GOT3 (cell line): Measurements from ENCODE around the gene FRRS1L.

Experiments used
- DNase-seq: peaks from one replicate; lab custom pipeline; 2025; ENCODE audit warnings: mixed read lengths; lab: John Stamatoyannopoulos, UW

Gene FRRS1L

DNA sequence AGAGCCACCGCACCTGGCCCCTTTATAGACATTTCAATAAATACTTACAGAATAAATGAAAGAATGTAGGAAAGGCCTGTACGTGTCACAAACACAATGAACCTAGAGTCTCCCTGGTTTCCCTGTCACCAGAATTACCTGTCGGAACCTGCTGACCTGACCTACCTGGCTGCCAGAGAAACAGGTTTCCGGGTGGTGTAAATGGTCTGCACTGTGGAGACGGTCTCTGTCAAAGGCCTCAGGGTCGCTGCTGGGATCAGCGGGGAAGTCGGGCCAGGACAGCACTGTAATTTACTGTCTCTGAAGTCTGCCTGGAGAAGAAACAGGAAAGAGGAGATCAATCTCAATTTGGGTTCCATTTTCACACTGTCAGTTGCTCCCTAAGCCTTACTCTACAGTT, 9.3 kb upstream of the FRRS1L start:
- DNase-seq, result no peak

DNA sequence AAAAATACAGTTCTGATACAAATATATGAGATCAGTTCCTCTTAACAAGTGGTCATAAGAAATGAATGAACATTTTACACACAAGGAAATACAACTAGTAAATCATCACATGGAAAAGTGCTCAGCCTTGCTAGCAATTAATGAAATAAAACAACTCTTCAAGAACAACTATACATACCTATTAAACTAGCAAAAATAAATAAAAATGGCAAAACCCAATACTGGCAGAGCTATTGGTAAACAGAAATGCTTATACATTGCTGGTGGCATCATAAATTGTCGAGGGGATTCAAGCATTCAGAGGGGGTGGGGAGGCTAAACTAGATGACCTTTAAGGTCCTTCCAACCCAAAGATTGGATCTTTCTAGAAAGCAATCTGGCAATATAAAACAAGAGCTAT, 5.9 kb upstream of the FRRS1L start:
- no peak for DNase-seq

DNA sequence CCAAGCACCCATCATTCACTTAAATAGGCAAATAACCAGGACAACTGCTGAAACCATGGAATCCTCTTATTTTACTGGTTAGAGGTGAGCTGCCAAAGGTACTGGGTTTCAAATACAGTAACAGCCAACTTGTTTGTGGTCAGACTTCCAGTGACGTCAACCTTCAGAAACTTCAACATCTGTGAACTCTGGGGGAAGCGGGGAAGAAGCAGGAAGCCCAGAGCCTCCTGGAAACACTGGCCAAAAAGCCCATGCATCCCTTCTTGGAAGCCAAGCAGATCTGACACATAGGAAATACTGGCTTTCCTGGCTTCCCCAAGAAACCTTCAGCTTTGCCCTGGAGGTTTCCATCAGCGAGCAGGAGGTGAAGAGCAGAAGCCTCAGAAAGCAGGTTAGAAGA, 4.9 kb upstream of the FRRS1L start:
- DNase-seq, result no peak

DNA sequence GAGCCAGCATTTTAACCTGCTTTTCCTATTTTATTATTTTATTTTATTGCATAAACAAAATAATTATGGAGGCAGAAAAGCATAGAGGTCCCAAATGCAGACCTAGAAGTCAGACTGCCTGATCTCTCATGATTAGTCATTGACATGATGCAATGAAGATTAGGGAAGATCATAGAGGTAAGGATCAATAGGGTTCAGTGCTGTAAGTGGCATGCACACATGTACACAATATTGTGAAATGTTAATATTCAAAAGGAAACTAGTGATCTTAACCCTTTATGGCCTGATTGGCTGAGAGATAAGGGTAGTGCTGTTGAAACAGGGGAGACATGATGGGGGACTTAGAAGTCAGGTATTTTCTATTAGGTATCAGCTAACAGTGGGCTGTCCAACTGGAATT, 1.1 kb upstream of the FRRS1L start:
- DNase-seq, result no peak

DNA sequence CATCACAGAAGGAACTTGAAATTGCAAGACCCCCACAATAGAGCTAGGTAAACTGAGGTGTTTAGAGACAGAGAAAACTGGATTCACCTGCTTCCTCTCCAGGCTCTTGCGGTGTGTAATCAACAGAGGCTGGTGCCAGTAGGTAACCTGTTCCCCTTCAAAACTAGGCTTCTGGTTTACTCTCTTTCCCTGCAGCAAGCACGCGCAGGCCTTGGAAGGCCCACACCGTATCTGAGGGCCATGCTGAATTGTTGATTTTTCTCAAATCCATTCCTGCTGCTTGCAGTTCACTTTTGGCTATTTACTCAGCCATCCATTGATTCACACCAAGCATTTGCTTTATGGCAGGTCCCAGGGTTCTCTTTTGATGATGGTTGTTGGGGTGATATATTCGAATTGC, 667 bp upstream of the FRRS1L start:
- DNase-seq, result no peak

DNA sequence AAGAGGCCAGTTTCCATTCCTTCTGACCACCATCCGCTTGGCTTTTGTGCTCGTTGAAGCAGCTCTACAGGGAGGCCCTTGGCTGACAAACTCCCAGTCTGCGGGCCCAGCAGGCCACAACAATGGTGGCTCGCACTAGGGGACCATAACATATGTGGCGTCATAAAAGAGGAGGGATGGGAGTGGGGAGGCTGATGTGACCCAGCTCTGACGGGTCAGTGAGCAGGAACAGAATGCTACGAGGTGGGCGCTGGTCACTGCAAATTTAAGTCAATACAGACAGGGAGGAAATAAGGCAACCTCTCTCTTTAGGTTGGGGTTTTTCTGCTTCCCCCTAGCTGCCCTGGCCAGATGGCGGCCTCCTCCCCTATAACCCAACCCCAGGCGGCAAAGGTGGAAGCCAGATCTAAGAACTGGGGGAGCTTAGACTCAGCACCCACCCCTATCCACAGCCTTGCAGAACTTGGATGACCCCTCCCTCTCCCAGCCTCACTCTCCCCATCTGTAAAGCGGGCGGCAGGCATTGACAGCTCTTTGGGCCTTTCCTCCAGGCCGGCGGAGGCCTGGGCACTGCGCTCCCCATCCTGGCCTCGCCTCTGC, 778 bp downstream of the FRRS1L start:
- DNase-seq, result no peak

DNA sequence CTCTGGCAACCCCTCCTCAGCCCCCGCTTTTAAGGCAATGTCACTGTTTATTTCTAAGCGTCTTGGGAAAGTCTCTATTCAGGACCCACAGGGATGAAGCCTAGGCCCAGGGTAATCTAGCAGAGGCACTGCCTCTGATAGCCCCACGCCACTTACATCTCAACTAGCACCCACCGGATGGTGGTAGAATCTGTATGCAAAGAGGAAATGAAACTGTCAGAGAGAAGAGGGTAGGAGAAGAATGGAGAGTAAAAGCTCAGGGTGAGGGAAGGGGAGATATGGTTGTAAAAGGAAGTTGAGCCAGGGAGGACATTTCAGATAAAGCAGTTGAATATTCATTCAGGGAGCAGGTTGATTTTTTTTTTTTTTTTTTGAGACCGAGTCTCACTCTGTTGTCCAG, 3.0 kb downstream of the FRRS1L start:
- no peak for DNase-seq

DNA sequence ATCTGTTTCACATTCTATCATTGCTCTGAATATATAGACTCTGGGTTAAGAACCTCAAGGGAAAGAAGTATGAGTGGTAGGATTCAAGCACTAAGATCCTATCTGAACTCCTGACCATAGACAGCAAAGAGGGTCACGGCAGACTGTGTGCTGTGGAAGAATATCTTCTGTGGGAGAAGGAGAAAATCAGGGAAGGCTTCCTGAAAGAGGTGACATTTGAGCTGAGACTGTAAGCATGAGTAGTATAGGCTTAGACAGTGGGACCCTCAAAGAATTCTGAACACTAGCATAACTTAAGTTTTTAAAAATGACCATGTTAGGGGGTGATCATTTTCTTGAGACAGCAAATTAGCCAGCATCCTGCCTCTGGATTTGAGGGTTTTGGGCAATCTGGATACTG, 3.9 kb downstream of the FRRS1L start:
- DNase-seq, result no peak

DNA sequence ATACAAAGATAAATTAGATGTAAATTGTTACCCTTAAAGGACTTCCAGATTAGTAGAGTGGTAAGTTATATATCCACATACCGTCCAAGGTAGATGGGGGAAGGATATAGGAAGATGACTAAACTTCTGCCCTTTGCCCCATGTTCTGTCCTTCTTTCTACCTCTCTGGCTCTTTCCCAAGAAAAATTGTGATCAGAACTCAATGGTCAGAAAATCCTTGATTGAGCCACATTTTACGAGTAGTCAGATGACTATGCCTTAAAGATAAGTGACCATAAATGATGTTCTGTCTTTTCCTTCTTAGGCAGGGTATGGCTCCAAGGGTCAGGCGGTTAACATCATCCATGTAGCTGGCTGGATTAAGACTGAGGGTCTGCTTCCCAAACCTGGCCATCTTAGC, 4.4 kb downstream of the FRRS1L start:
- DNase-seq, result no peak

DNA sequence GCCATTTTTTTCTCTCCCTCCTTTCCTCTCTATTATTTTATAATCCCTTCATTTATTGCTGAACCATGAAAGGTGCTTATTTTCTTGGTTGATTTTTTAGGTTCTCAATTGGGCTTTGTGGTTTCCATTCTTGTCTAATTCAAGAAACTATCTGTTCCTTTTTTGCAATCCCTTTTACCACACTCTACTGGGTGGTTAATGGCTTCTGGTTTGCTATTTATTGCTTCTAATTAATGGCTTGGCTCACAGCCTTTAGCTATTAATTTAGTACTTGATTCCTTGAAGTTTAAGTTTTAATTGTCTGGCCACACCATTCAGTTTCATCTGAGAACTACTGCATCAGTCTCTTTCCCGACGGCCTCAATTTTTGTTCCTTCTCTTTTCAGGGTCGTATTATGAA, 5.6 kb downstream of the FRRS1L start:
- DNase-seq, result no peak

DNA sequence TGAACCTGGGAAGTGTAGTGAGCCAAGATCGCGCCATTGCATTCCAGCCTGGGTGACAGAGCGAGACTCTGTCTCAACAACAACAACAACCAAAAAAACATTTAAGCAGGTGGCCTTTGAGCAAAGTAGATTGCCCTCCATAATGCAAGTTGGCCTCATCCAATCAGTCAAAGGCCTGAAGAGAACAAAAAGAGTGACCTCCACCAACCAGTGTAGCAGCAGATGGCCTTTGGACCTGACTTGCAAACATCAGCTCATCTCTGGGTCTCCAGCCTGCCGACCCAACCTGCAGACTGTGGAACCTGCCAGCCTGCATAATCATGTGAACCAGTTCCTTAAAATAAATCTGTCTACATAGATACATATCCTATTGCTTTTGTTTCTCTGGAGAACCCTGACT, 7.5 kb downstream of the FRRS1L start:
- DNase-seq, result no peak

DNA sequence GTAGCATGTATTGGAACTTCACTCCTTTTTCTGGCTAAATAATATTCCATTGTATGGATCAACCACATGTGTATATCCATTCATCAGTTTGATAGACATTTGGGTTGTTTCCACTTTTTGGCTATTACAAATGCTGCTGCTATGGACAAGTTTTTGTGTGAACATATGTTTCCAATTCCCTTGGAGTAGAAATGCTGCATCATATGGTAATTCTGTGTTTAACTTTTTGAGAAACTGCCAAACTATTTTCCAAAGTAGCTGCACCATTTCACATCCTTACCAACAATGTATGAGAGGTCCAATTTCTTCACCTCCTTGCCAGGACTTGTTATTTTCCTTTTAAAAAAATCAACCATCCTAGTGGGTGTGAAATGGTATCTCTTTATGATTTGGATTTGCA, 8.4 kb downstream of the FRRS1L start:
- no peak for DNase-seq

DNA sequence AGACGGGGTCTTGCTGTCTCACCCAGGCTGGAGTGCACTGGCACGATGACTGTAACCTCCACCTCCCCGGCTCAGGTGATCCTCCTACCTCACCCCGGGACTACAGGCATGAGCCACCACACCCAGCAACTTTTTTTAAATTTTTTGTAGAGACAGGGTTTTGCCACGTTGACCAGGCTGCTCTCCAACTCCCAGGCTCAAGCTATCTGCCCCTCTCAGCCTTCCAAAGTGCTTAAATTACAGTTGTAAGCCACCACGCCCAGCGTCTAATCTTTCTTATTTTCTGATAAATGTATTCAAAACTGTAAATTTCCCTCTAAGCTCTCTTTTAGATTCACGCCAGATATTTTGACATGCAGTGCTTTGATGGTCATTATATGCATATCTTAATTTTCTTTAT, 10.3 kb downstream of the FRRS1L start:
- DNase-seq, result no peak

DNA sequence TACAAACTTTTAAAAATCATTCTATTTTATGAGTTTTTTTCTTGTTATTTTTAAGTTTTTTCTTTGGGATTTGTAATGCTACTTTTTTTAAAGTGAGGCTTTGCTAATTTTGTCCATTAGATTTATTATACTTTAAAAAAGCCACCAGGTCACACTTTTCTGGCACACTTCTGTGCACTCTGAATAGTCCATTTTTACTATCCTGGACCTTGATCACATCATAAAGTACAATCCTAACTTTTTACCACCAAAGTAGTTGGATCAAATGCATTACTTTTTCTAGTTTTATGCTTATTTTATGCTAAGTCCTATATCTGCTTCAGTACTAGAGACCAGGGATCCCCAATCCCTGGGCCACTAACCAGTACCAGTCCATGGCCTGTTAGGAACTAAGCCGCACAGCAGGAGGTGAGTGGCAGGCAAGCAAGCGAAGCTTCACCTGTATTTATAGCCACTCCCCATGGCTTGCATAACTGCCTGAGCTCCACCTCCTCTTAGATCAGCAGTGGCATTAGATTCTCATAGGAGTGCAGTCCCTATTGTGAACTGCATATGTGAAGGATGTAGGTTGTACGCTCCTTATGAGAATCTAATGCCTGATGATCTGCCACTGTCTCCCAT, 16.0 kb downstream of the FRRS1L start:
- DNase-seq, result no peak

DNA sequence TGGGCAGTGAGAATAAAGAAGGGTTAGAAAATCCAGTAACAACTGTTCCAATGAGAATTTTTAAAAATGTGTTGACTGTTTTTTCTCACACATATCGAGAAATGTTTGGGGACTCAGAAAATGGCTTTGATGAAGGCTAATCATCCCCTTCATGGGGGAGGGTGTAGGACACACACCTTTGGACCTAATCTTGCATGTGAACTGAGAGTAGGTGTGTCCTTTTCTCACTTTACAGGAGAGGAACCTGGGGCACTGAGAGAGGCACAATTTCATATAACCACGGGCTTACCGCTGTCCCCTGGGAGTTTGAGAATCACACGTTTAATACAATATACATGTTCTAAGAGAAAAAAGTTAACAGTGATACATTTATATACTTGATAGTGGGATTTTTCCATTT, 17.3 kb downstream of the FRRS1L start:
- DNase-seq, result no peak

DNA sequence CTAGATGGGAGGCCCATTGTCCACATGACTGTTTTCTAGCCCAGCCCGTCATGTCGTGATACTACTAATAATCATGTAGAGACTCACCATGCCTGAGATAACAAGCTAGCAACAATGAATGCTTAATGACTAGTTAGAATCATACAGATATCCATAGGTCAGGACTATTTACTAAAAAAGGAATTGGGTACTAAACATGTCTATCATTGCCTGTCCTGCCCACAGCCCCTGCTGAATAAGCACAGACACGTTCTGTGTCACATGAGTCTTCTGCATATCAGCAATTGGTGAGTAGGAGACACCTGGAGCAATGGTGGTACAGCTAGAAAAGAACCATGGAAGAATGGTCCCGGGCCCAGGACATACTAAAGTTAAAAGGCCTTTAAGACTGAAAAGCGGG, 18.0 kb downstream of the FRRS1L start:
- no peak for DNase-seq

DNA sequence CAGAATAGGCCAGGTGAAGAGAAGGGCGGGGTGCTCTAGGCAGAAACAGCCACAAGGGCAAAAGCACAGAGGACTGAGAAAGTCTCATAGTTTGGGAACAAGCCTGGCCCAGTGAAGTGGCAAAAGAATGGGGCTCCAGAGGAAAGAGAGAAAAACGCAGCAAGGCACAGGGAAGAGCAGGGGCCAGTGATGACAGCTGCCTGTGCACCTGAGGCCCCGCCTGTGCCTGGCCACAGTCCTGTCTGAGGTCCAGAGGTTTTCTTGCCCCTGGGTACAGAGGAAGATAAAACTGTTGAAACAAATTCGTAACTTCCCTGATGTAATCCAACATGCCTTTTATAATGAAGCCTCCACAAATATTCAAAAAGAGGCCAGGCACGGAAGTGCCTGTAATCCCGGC, 22.0 kb downstream of the FRRS1L start:
- no peak for DNase-seq

DNA sequence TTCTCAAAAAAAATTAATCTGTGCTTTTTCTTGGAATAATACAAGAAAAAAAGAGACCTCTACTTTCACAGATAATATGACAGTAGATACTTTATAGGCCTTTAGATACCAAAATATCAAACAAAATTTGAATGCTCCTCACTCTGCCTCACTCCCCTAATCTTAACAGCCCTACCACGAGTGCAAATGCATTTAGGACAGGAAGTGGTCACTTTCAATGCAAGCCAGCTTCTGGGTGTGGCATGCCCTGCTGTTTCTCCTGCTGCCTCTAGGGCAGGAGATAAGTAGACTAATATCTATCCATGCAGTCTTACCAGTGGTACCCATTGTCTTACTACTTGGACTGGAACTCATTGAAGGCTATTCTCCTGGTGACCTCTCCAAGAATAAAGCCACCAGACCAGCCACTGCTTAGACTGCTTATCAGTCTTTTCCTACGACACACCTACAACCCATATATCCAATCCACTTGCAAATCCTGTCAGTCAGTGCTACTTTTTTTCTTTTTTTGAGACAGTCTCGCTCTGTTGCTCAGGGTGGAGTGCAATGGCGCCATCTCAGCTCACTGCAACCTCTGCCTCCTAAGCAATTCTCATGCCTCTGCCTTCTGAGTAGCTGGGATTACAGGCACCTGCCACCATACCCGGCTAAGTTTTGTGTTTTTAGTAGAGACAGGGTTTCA, 23.0 kb downstream of the FRRS1L start:
- no peak for DNase-seq

DNA sequence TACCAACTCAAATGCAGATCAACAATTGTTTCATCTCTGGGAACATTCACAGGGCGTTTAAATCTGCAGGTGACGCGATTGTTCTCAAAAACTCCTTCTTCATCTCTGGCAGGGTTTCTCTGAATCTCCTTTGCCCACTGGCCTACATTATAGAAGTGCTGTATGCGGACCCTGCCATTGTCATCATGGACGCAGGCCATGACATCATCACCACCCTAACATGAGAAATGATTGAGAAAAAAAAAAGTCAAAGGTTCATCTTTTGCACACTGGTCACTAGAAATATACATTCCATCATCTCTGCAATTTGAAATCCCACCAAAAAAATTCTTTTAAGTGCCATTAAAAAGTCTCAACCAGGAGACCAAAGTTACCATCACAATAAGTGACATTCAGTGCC, 25.7 kb downstream of the FRRS1L start:
- no peak for DNase-seq

DNA sequence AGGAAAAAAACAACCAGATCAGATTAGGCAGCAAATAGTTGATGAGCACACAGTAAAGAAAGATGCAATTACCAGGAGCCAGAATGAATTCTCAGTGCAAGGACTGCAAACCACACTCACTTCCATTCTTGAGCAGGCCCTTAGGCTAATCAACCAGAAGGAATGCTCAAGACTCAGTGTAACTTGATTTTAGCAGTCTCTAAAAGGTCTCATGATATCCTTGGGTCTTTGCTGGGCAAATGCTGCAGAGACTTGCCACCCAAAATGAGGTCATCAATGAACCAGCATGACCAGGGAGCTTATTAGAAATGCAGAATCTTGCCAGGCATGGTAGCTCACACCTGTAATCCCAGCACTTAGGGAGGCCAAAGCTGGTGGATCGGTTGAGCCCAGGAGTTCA, 27.2 kb downstream of the FRRS1L start:
- no peak for DNase-seq

DNA sequence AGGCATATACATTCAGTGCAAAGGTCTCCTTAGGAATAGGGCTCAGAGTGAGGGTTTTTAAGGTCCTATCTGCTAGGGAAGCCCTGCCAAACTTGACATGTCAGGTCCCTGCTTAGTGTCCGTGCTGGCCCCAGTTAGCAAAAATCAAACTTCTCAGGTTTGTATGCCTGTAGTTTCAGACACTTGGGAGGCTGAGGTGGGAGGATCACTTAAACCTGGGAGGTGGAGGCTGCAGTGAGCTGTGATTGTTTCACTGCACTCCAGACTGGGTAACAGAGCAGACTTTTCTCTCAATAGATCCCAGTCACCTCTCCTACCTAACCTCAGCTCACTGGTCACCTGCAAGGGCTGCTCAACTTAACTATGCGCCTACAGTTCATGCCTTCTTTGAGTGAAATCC, 28.6 kb downstream of the FRRS1L start:
- no peak for DNase-seq

DNA sequence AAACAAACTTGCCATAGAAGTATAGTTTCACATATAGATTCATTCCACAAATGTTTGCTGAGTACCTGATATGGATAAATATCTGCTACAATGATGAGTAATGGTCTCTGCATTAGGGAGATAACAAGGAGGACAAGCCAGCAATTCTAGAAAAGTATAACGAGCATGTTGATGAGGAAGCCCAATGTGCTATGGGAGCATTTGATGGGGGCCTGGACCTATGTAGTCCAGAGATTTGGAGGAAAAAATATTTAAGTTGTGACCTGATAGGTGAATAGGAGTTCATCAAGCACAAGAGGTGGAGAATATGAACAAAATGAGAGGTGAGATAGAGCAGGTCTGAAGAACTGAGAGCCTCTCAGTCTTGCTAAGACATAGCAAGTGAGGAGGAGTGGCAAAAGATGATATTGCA, 32.9 kb downstream of the FRRS1L start:
- no peak for DNase-seq

DNA sequence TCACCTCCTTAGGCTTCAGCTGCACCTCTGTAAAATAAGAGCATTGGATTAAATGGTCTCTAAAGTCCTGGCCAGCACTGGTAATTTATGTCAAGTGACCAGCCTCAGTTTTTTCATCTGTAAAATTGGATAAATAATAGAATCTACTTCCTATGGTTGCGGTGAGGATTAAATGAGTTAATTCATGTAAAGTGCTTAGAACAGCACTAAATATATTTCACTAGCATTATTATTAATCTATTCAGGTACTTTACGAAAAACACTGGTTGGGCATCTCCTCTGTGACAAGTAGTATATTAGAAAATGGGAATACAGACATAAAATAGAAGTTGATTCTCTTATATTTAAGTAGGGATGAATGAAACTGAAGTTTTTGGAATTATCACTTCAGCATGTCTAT, 33.5 kb downstream of the FRRS1L start:
- no peak for DNase-seq

DNA sequence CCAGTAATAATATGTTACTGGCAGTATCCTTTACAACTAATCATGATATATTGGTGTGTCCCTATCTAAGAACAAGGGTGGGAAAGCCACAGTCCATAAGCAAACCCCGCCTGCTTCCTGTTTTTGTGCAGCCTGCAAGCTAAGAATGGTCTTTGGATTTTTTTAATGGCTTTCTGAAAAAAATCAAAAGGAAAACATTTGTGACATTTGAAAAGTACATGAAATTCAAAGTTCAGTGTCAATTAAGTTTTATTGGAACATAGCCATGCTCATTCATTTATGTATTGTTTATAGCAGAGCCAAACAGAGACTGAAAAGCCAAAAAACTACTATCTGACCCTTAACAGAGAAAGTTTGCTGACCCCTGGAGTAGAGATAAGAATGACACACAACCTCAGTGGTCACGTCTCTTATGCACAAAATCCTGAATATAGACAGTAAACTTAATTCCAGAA, 34.5 kb downstream of the FRRS1L start:
- no peak for DNase-seq
